Neural progenitor cell (in vitro differentiated cells): ENCODE data around the gene DLL4. TPM values are rescaled to one million over a fixed set of nuclear protein-coding genes. Genes with fewer than 3 reads are reported as not detected.

Experiments used
- DNase-seq: peaks from one replicate; pipeline ENCODE4 v3.0.0-alpha.2; 2016; ENCODE audit warnings: low spot score
- H2AFZ ChIP-seq: fragments of 200-600 bp; sonication (generic); replicated peaks from 2 replicates; pipeline ENCODE4 v1.6.1; 2016; ENCODE audit warnings: antibody characterized with exemption
- H3F3A ChIP-seq: fragments of 200-600 bp; sonication (generic); 2 replicates; pipeline ENCODE4 v1.6.1; 2016; ENCODE audit warnings: antibody characterized with exemption, low read depth
- H3K27ac ChIP-seq: fragments of 200-600 bp; sonication (generic); 2 replicates; pipeline ENCODE4 v1.5.1; 2016; ENCODE audit warnings: mild to moderate bottlenecking
- H3K27me3 ChIP-seq: fragments of 200-600 bp; sonication (generic); 2 replicates; pipeline ENCODE4 v1.6.1; 2016; ENCODE audit warnings: mild to moderate bottlenecking, moderate library complexity
- H3K36me3 ChIP-seq: fragments of 200-600 bp; sonication (generic); 2 replicates; pipeline ENCODE4 v1.5.1; 2016
- H3K4me1 ChIP-seq: fragments of 200-600 bp; sonication (generic); 2 replicates; pipeline ENCODE4 v1.6.1; 2016; ENCODE audit warnings: mixed run types
- H3K4me2 ChIP-seq: fragments of 200-600 bp; sonication (generic); 2 replicates; pipeline ENCODE4 v1.6.1; 2016
- H3K4me3 ChIP-seq: fragments of 200-600 bp; sonication (generic); 2 replicates; pipeline ENCODE4 v1.5.1; 2016
- H3K79me2 ChIP-seq: fragments of 200-600 bp; sonication (generic); 2 replicates; pipeline ENCODE4 v1.6.1; 2016; ENCODE audit warnings: low read depth
- H3K9ac ChIP-seq: fragments of 200-600 bp; sonication (generic); 2 replicates; pipeline ENCODE4 v1.6.1; 2016
- H3K9me3 ChIP-seq: fragments of 200-600 bp; sonication (generic); 2 replicates; pipeline ENCODE4 v1.5.1; 2016; ENCODE audit warnings: low read depth
- H4K20me1 ChIP-seq: fragments of 200-600 bp; sonication (generic); 2 replicates; pipeline ENCODE4 v1.6.1; 2016; ENCODE audit warnings: low read depth
- H3K27ac Mint-ChIP-seq: 3 replicates; pipeline ENCODE4 v1.8.0; 2021; ENCODE audit warnings: mixed read lengths
- H3K27me3 Mint-ChIP-seq: 2 replicates; pipeline ENCODE4 v1.8.0; 2022; ENCODE audit warnings: low read depth, mild to moderate bottlenecking, inconsistent platforms, moderate library complexity, mixed read lengths; ENCODE audit not compliant: insufficient read depth
- H3K36me3 Mint-ChIP-seq: 3 replicates; pipeline ENCODE4 v1.8.0; 2021; ENCODE audit warnings: mixed read lengths
- H3K4me1 Mint-ChIP-seq: 3 replicates; pipeline ENCODE4 v1.8.0; 2021; ENCODE audit warnings: mixed read lengths
- H3K4me3 Mint-ChIP-seq: 3 replicates; pipeline ENCODE4 v1.8.0; 2021; ENCODE audit warnings: mild to moderate bottlenecking, moderate library complexity, mixed read lengths
- H3K9me3 Mint-ChIP-seq: 3 replicates; pipeline ENCODE4 v1.8.0; 2020; ENCODE audit warnings: mixed read lengths
- EZH2 ChIP-seq: fragments of 200-600 bp; sonication (generic); IDR thresholded peaks from 2 replicates; pipeline ENCODE4 v1.6.1; 2017; ENCODE audit warnings: antibody characterized with exemption, mild to moderate bottlenecking, moderate library complexity
- EZH2phosphoT487 ChIP-seq: fragments of 200-600 bp; sonication (generic); IDR thresholded peaks from 2 replicates; pipeline ENCODE4 v1.6.1; 2017; ENCODE audit warnings: antibody characterized with exemption
- total RNA-seq: library from RNA; depleted of rRNA; stranded (reverse); fragments of >200 nt; gene quantifications from 2 replicates; pipeline ENCODE4 v1.2.3, GENCODE V29; 2015; ENCODE audit warnings: low replicate concordance
- TF ChIP-seq, protein P1 (sequence below): fragments of 200-600 bp; sonication (generic); IDR thresholded peaks from 2 replicates; pipeline ENCODE4 v1.5.1; 2017; ENCODE audit warnings: antibody characterized with exemption, mild to moderate bottlenecking

DLL4 gene
- total RNA-seq, 1 donor from 2014 or later: not detected

DNA sequence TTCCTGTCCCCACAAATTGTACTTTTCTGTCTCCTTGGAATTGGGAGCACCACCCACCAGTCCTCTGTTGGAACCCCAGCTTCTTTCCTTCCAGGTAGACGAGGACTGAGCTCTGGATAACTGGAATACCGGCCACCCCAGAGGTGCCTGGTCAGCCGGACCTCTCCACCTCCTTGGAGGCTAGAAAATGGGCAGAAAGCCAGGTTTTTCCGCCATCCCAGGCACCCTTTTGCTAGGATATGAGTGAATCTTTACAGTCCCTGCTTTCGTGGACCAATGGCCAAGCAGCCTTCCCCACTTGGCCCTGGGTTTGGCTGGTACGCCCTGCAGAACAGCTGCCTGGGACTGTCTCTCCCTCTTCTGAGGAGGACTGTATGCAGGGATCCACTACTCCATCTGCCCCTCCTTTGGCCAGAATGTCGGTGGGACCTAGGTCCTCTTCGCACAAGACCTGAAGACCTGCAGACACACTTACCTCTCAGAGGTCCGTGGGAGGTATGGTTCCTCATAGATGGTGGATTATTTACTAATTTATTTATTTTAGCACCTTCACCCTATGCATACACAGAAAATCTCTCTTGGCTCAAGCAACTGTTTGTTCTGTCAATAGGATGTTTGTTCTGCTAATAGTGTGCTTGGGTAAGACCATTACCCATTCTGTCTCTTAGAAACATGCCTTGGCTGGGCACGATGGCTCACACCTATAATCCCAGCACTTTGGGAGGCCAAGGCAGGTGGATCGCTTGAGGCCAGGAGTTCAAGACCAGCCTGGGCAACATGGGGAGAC is 15.6 kb downstream of the DLL4 start:
- H3K4me3 ChIP-seq: no peak overlapping the region
- H3K9ac ChIP-seq: no peak overlapping the region
- Mint-ChIP-seq H3K36me3 (no peaks in the 10 kb centered on the region), H3K27me3 (peaks cover 23% of the 10 kb centered on the region), H3K4me1 (peaks cover 23% of the 10 kb centered on the region), H3K4me3 (no peak overlapping the region), H3K9me3 (no peaks in the 10 kb centered on the region), H3K27ac (no peak overlapping the region)
- peaks cover 13% of the 10 kb centered on the region for H3K4me1 ChIP-seq
- H3K36me3 ChIP-seq: no peaks in the 10 kb centered on the region
- H3K4me2 ChIP-seq: no peak overlapping the region
- peaks cover 43% of the 10 kb centered on the region for H3K27me3 ChIP-seq
- TF ChIP-seq, protein P1, sequence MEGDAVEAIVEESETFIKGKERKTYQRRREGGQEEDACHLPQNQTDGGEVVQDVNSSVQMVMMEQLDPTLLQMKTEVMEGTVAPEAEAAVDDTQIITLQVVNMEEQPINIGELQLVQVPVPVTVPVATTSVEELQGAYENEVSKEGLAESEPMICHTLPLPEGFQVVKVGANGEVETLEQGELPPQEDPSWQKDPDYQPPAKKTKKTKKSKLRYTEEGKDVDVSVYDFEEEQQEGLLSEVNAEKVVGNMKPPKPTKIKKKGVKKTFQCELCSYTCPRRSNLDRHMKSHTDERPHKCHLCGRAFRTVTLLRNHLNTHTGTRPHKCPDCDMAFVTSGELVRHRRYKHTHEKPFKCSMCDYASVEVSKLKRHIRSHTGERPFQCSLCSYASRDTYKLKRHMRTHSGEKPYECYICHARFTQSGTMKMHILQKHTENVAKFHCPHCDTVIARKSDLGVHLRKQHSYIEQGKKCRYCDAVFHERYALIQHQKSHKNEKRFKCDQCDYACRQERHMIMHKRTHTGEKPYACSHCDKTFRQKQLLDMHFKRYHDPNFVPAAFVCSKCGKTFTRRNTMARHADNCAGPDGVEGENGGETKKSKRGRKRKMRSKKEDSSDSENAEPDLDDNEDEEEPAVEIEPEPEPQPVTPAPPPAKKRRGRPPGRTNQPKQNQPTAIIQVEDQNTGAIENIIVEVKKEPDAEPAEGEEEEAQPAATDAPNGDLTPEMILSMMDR: no peak
- TF ChIP-seq EZH2 (no peak), EZH2phosphoT487 (no peak)
- H4K20me1 ChIP-seq: no peaks in the 10 kb centered on the region
- DNase-seq: no peak
- no peaks in the 10 kb centered on the region for H3K79me2 ChIP-seq
- no peak overlapping the region for H2AFZ ChIP-seq
- H3K27ac ChIP-seq: no peak overlapping the region
- no peaks in the 10 kb centered on the region for H3K9me3 ChIP-seq
- peaks cover 23% of the 10 kb centered on the region for H3F3A ChIP-seq

- TF ChIP-seq, protein P1: no peak
- TF ChIP-seq EZH2 (no peak), EZH2phosphoT487 (no peak)
- Histone ChIP-seq H3K36me3 (no peaks in the 10 kb centered on the region), H3K4me1 (peaks cover 4% of the 10 kb centered on the region), H2AFZ (no peak overlapping the region), H3K9ac (no peak overlapping the region), H3K27ac (no peak overlapping the region), H3K27me3 (peaks cover 20% of the 10 kb centered on the region), H3K9me3 (no peaks in the 10 kb centered on the region), H3F3A (peaks cover 13% of the 10 kb centered on the region), H3K4me3 (no peak overlapping the region), H4K20me1 (no peaks in the 10 kb centered on the region), H3K4me2 (no peak overlapping the region), H3K79me2 (no peaks in the 10 kb centered on the region)
- no peak overlapping the region for H3K4me3 Mint-ChIP-seq
- no peaks in the 10 kb centered on the region for H3K36me3 Mint-ChIP-seq
- H3K4me1 Mint-ChIP-seq: peaks cover 3% of the 10 kb centered on the region
- no peaks in the 10 kb centered on the region for H3K9me3 Mint-ChIP-seq
- H3K27ac Mint-ChIP-seq: no peak overlapping the region
- no peak for DNase-seq
- peaks cover 22% of the 10 kb centered on the region for H3K27me3 Mint-ChIP-seq
Measured at GRCh38 chr15:40948706-40949473, 19.8 kb downstream of the DLL4 start.

GRCh38 chr15:40949756-40950207 is 20.6 kb downstream of the DLL4 start:
- Histone ChIP-seq H3K9me3 (no peaks in the 10 kb centered on the region), H4K20me1 (no peaks in the 10 kb centered on the region), H3K79me2 (no peaks in the 10 kb centered on the region), H3K4me3 (no peak overlapping the region), H3F3A (peaks cover 13% of the 10 kb centered on the region), H3K9ac (no peak overlapping the region), H3K4me1 (peaks cover 4% of the 10 kb centered on the region), H2AFZ (no peak overlapping the region), H3K4me2 (no peak overlapping the region), H3K27ac (no peak overlapping the region), H3K27me3 (peaks cover 20% of the 10 kb centered on the region), H3K36me3 (no peaks in the 10 kb centered on the region)
- TF ChIP-seq EZH2 (no peak), EZH2phosphoT487 (no peak)
- TF ChIP-seq, protein P1: no peak
- Mint-ChIP-seq H3K36me3 (no peaks in the 10 kb centered on the region), H3K4me3 (no peak overlapping the region), H3K27ac (no peak overlapping the region), H3K27me3 (peaks cover 22% of the 10 kb centered on the region), H3K4me1 (peaks cover 10% of the 10 kb centered on the region), H3K9me3 (no peaks in the 10 kb centered on the region)
- no peak for DNase-seq
